Lung (tissue), 12 donors: Measurements from ENCODE around the gene TTLL10. TPM values are rescaled to one million over a fixed set of nuclear protein-coding genes. Genes with fewer than 3 reads are reported as not detected.

Experiments used
- ATAC-seq: fragments of 200-7000 bp; cut with Tn5 transposase; one replicate; pipeline ENCODE4 v1.9.1; 2020; ENCODE audit warnings: moderate number of reproducible peaks; ENCODE audit not compliant: insufficient read depth, low FRiP score
- DNase-seq, 3 donors: peaks; one replicate each; pipeline ENCODE4 v3.0.0-alpha.2; 2013 to 2017
- H3K27ac ChIP-seq, 2 donors: one replicate each; pipeline ENCODE4 v1.5.1; 2013; ENCODE audit warnings: mild to moderate bottlenecking in 2 of 2, moderate library complexity in 2 of 2, control low read depth in 1 of 2, inconsistent platforms in 1 of 2, low read depth in 1 of 2, low read length in 1 of 2
- H3K27me3 ChIP-seq, 3 donors: one replicate each; pipeline ENCODE4 v1.5.1; 2013; ENCODE audit warnings: low read length in 2 of 3; ENCODE audit not compliant: control insufficient read depth in 3 of 3, insufficient read depth in 3 of 3
- H3K36me3 ChIP-seq, 4 donors: one replicate each; pipeline ENCODE4 v1.5.1; 2013; ENCODE audit warnings: low read length in 4 of 4, mild to moderate bottlenecking in 1 of 4, moderate library complexity in 1 of 4; ENCODE audit not compliant: control insufficient read depth in 4 of 4, insufficient read depth in 4 of 4
- H3K4me1 ChIP-seq, 5 donors: one replicate each; pipeline ENCODE4 v1.5.1; 2013; ENCODE audit warnings: low read length in 5 of 5, mild to moderate bottlenecking in 2 of 5, moderate library complexity in 1 of 5; ENCODE audit not compliant: control insufficient read depth in 5 of 5, insufficient read depth in 5 of 5
- H3K4me3 ChIP-seq: one replicate; pipeline ENCODE4 v1.5.1; 2013; ENCODE audit warnings: mild to moderate bottlenecking, control low read depth, moderate library complexity
- H3K9ac ChIP-seq, 2 donors: one replicate each; pipeline ENCODE4 v1.5.1; 2013; ENCODE audit warnings: low read length in 2 of 2, control low read depth in 1 of 2; ENCODE audit not compliant: insufficient read depth in 1 of 2
- H3K9me3 ChIP-seq, 4 donors: one replicate each; pipeline ENCODE4 v1.5.1; 2013; ENCODE audit warnings: low read length in 3 of 4, mild to moderate bottlenecking in 1 of 4, moderate library complexity in 1 of 4; ENCODE audit not compliant: control insufficient read depth in 4 of 4, insufficient read depth in 3 of 4
- WGBS, 2 donors: extraction: QIAGEN DNeasy Blood & Tissue Kit; methylation state at CpG; one replicate each; pipeline ENCODE4 v1.1.7; 2013; 5-methylcytosine and 5-hydroxymethylcytosine counted together
- polyA plus RNA-seq, 2 donors: library from polyadenylated mRNA; stranded (reverse); fragments of 200-250 nt; gene quantifications; one replicate each; pipeline ENCODE4 v1.2.1, GENCODE V29; 2013
- total RNA-seq, 2 donors: library from RNA; depleted of rRNA in 1 of 2; stranded (reverse); fragments of >200 nt in 1 of 2; gene quantifications; one replicate each; pipeline ENCODE4 v1.2.1, GENCODE V29; 2014 to 2021
- TF ChIP-seq, protein P1 (sequence below): IDR thresholded peaks from 2 replicates; pipeline ENCODE4 v1.5.1; 2012; ENCODE audit warnings: mild to moderate bottlenecking; ENCODE audit errors: control extremely low read depth, extremely low read depth
- donor health status: control.
- donor health status: control.
- donor health status: Bipolar disorder and iron deficiency.
- donor health status: healthy.
- donor health status: DM: yes; HTN: yes; CAD: no.

TTLL10 gene
- total and polyA plus RNA-seq, 4 donors = 3.7 to 19.7 (median 4.5) TPM

- DNase-seq = peak in 1 of 3 donors; percentile 12
- Histone ChIP-seq H3K9me3 (no peaks in the 10 kb centered on the region), H3K9ac (no peak overlapping the region), H3K27me3 (no peaks in the 10 kb centered on the region), H3K36me3 (no peaks in the 10 kb centered on the region), H3K4me1 (peaks cover 0 to 6% (median 0%) of the 10 kb centered on the region in 5 donors), H3K27ac (no peak overlapping the region), H3K4me3 (no peak overlapping the region)
- 89 to 90% methylated on average over 29 to 31 of the region's 31 CpGs for WGBS, 2 donors
- ATAC-seq = no peak
- TF ChIP-seq, protein P1, sequence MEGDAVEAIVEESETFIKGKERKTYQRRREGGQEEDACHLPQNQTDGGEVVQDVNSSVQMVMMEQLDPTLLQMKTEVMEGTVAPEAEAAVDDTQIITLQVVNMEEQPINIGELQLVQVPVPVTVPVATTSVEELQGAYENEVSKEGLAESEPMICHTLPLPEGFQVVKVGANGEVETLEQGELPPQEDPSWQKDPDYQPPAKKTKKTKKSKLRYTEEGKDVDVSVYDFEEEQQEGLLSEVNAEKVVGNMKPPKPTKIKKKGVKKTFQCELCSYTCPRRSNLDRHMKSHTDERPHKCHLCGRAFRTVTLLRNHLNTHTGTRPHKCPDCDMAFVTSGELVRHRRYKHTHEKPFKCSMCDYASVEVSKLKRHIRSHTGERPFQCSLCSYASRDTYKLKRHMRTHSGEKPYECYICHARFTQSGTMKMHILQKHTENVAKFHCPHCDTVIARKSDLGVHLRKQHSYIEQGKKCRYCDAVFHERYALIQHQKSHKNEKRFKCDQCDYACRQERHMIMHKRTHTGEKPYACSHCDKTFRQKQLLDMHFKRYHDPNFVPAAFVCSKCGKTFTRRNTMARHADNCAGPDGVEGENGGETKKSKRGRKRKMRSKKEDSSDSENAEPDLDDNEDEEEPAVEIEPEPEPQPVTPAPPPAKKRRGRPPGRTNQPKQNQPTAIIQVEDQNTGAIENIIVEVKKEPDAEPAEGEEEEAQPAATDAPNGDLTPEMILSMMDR = no peak
Observed at GRCh38 chr1:1185101-1185765, 11.6 kb downstream of the TTLL10 start.

- Histone ChIP-seq H3K36me3 (no peaks in the 10 kb centered on the region), H3K9me3 (no peaks in the 10 kb centered on the region), H3K4me3 (no peak overlapping the region), H3K27ac (no peak overlapping the region), H3K9ac (no peak overlapping the region), H3K27me3 (no peaks in the 10 kb centered on the region), H3K4me1 (no peaks in the 10 kb centered on the region)
- TF ChIP-seq, protein P1 = no peak
- no peak for ATAC-seq
- no peak for DNase-seq
Observed at GRCh38 chr1:1187938-1188337, 14.3 kb downstream of the TTLL10 start.

DNA sequence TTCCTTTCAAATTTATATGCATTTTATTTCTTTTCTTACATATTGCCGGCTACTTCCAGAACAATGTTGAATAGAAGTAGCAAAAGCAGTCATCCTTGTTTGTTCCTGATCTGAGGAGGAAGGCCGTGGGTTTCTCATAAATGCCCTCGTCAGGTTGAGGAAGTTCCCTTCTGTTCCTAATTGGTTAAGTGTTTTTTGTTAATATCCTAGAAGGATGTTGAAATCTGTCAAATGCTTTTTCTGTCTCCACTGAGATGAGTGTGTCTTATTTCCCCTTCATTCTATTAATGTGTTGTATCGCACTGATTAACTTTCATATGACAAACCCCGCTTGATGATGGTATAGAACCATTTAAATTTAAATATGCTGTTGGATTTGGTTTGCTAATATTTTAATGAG is 15.4 kb downstream of the TTLL10 start:
- Histone ChIP-seq H3K4me3 (no peak overlapping the region), H3K27me3 (no peaks in the 10 kb centered on the region), H3K36me3 (no peaks in the 10 kb centered on the region), H3K4me1 (no peaks in the 10 kb centered on the region), H3K9me3 (no peaks in the 10 kb centered on the region), H3K27ac (no peak overlapping the region), H3K9ac (no peak overlapping the region)
- ATAC-seq = no peak
- 43 to 60% methylated on average over 5 of the region's 5 CpGs for WGBS, 2 donors
- no peak for DNase-seq
- TF ChIP-seq, protein P1 = no peak

- 87 to 94% methylated on average over 11 of the region's 11 CpGs for WGBS, 2 donors
- ATAC-seq (no peak), DNase-seq (no peak)
- Histone ChIP-seq H3K9me3 (peaks cover 0 to 4% (median 0%) of the 10 kb centered on the region in 4 donors), H3K27me3 (no peaks in the 10 kb centered on the region), H3K4me1 (no peaks in the 10 kb centered on the region), H3K36me3 (no peaks in the 10 kb centered on the region), H3K9ac (no peak overlapping the region), H3K27ac (no peak overlapping the region), H3K4me3 (no peak overlapping the region)
- TF ChIP-seq, protein P1 = no peak
Observed at GRCh38 chr1:1191734-1192133, 18.1 kb downstream of the TTLL10 start.
